T47D (cell line): Measurements from ENCODE around the gene MYOCD.
"Not testable (repeated sequence)": the region's sequence is repeated elsewhere in the genome, so short reads cannot be mapped to it uniquely, and the experiment has no call there.

ENCODE experiments used
- DNase-seq, 2 experiments: peaks; one replicate each; pipeline versions ENCODE4 v3.0.0 to v3.0.0-alpha.2; 2011 to 2012; ENCODE audit warnings: low read depth in 1 of 2, low spot score in 1 of 2
- JUND ChIP-seq: IDR thresholded peaks from 2 replicates; pipeline ENCODE4 v1.6.1; 2012; ENCODE audit warnings: low read depth
- in situ Hi-C: cut with HindIII; loops from 2 replicates; pipeline ENCODE4 v1.10.0; 2016; ENCODE audit warnings: low sequenced_read_pairs, low pct_unique_long_range_greater_than_20kb

Gene MYOCD

DNA sequence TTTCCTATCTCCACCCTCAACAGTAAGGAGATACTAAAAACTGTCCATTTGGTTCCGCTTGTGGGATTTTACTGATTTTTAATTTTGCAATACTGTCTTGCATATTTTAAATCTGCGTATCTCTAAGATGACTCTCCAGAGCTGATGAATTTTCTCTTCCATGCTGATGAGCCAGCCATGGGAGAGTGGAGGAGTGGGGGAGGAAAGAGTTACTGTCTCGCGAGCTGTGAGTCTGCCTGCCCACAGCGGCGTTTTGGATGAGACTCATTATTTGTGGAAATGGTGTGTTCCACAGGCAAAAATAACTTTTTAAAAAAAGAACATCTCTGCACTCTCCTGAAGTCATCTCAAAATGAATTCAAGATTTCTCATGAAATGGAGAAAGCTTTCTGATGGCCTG, 34.6 kb upstream of the MYOCD start:
- DNase-seq: no peak
- no peak for TF ChIP-seq JUND
- in situ Hi-C loops: no loop called here

GRCh38 chr17:12632785-12633184, 32.9 kb upstream of the MYOCD start:
- in situ Hi-C loops: no loop called here
- no peak for TF ChIP-seq JUND
- no peak for DNase-seq

DNA sequence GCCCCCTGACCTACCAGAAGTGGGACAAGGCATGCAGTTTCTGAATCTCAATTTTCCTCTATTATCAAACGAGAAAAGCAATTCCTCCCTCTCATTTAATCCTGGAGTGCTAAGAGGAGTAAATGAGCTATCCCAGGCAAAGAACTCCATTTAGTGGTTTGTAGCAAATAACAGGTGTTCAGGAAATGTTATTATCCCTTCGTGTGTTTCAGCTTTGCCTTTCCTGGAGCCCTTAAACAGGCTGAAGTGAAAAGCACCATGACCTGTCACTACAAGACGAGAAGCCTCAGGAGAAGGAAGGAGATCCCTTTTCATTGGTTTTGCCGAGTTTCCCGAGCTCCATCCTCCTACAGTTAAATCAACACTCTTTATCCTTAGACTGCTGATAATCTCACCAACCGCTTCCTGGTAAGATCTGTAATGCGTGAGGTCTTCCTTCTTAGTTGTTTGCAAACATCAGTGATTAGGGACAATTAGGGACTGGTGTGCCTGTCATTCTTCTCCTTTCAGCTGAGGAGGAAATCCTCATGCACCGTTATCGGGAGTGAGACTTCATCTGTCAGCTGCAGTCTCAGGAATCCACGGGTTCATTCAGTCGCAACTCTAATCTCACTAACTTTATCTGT, 30.8 kb upstream of the MYOCD start:
- in situ Hi-C loops: no loop called here
- no peak for TF ChIP-seq JUND
- no peak for DNase-seq

GRCh38 chr17:12635996-12636395, 29.7 kb upstream of the MYOCD start:
- in situ Hi-C loops, DNase-seq: not testable (repeated sequence)

DNA sequence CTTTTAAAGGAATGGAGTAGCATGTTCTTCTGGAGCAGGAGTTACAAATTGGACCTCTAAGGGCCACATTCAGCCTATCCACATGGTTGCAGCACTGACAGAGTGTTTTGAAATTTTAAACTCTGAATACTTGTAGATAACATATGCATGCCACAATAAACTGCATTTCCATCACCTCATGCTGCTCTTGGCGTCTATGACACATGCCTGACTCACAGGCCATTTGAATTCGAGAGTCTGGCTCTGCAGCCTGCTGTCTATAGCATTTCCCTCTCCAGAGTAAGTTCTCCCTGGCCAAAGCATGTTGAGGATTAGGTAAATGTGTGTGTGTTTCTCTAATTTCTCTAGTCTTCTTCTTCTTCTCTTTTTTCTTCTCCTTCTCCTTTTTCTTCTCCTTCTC, 28.7 kb upstream of the MYOCD start:
- no peak for DNase-seq
- in situ Hi-C loops: no loop called here
- TF ChIP-seq JUND: no peak

GRCh38 chr17:12637745-12638651, 27.7 kb upstream of the MYOCD start:
- DNase-seq: no peak
- TF ChIP-seq JUND: no peak
- in situ Hi-C loops: no loop called here

- no peak for DNase-seq
- in situ Hi-C loops: no loop called here
- no peak for TF ChIP-seq JUND
Observed at GRCh38 chr17:12640364-12640763, 25.3 kb upstream of the MYOCD start.

- DNase-seq: no peak
- in situ Hi-C loops: no loop called here
- TF ChIP-seq JUND: no peak
Observed at GRCh38 chr17:12641084-12641483, 24.6 kb upstream of the MYOCD start.

- no peak for TF ChIP-seq JUND
- in situ Hi-C loops: no loop called here
- DNase-seq: no peak
Observed at GRCh38 chr17:12642034-12642433, 23.7 kb upstream of the MYOCD start.

GRCh38 chr17:12643822-12644221, 21.9 kb upstream of the MYOCD start:
- TF ChIP-seq JUND: no peak
- in situ Hi-C loops: no loop called here
- DNase-seq: no peak

GRCh38 chr17:12644623-12645022, 21.1 kb upstream of the MYOCD start:
- TF ChIP-seq JUND: no peak
- in situ Hi-C loops: no loop called here
- no peak for DNase-seq

- DNase-seq: no peak
- no peak for TF ChIP-seq JUND
- in situ Hi-C loops: no loop called here
Observed at GRCh38 chr17:12646761-12647422, 18.8 kb upstream of the MYOCD start.

GRCh38 chr17:12648498-12648897, 17.2 kb upstream of the MYOCD start:
- no peak for TF ChIP-seq JUND
- no peak for DNase-seq
- in situ Hi-C loops: no loop called here
